Lung (tissue), 12 donors: ENCODE measurements around the gene APPL1. TPM values are rescaled to one million over a fixed set of nuclear protein-coding genes. Genes with fewer than 3 reads are reported as not detected.
"Not testable (repeated sequence)": the region's sequence is repeated elsewhere in the genome, so short reads cannot be mapped to it uniquely, and the experiment has no call there.

ENCODE experiments used
- ATAC-seq: fragments of 200-7000 bp; cut with Tn5 transposase; one replicate; pipeline ENCODE4 v1.9.1; 2020; ENCODE audit warnings: moderate number of reproducible peaks; ENCODE audit not compliant: insufficient read depth, low FRiP score
- DNase-seq, 3 donors: peaks; one replicate each; pipeline ENCODE4 v3.0.0-alpha.2; 2013 to 2017
- H3K27ac ChIP-seq, 2 donors: one replicate each; pipeline ENCODE4 v1.5.1; 2013; ENCODE audit warnings: mild to moderate bottlenecking in 2 of 2, moderate library complexity in 2 of 2, control low read depth in 1 of 2, inconsistent platforms in 1 of 2, low read depth in 1 of 2, low read length in 1 of 2
- H3K27me3 ChIP-seq, 3 donors: one replicate each; pipeline ENCODE4 v1.5.1; 2013; ENCODE audit warnings: low read length in 2 of 3; ENCODE audit not compliant: control insufficient read depth in 3 of 3, insufficient read depth in 3 of 3
- H3K36me3 ChIP-seq, 4 donors: one replicate each; pipeline ENCODE4 v1.5.1; 2013; ENCODE audit warnings: low read length in 4 of 4, mild to moderate bottlenecking in 1 of 4, moderate library complexity in 1 of 4; ENCODE audit not compliant: control insufficient read depth in 4 of 4, insufficient read depth in 4 of 4
- H3K4me1 ChIP-seq, 5 donors: one replicate each; pipeline ENCODE4 v1.5.1; 2013; ENCODE audit warnings: low read length in 5 of 5, mild to moderate bottlenecking in 2 of 5, moderate library complexity in 1 of 5; ENCODE audit not compliant: control insufficient read depth in 5 of 5, insufficient read depth in 5 of 5
- H3K4me3 ChIP-seq: one replicate; pipeline ENCODE4 v1.5.1; 2013; ENCODE audit warnings: mild to moderate bottlenecking, control low read depth, moderate library complexity
- H3K9ac ChIP-seq, 2 donors: one replicate each; pipeline ENCODE4 v1.5.1; 2013; ENCODE audit warnings: low read length in 2 of 2, control low read depth in 1 of 2; ENCODE audit not compliant: insufficient read depth in 1 of 2
- H3K9me3 ChIP-seq, 4 donors: one replicate each; pipeline ENCODE4 v1.5.1; 2013; ENCODE audit warnings: low read length in 3 of 4, mild to moderate bottlenecking in 1 of 4, moderate library complexity in 1 of 4; ENCODE audit not compliant: control insufficient read depth in 4 of 4, insufficient read depth in 3 of 4
- CTCF ChIP-seq: IDR thresholded peaks from 2 replicates; pipeline ENCODE4 v1.5.1; 2012; ENCODE audit warnings: mild to moderate bottlenecking; ENCODE audit errors: control extremely low read depth, extremely low read depth
- WGBS, 2 donors: extraction: QIAGEN DNeasy Blood & Tissue Kit; methylation state at CpG; one replicate each; pipeline ENCODE4 v1.1.7; 2013; 5-methylcytosine and 5-hydroxymethylcytosine counted together
- polyA plus RNA-seq, 2 donors: library from polyadenylated mRNA; stranded (reverse); fragments of 200-250 nt; gene quantifications; one replicate each; pipeline ENCODE4 v1.2.1, GENCODE V29; 2013
- total RNA-seq, 2 donors: library from RNA; depleted of rRNA in 1 of 2; stranded (reverse); fragments of >200 nt in 1 of 2; gene quantifications; one replicate each; pipeline ENCODE4 v1.2.1, GENCODE V29; 2014 to 2021
- donor health status: control.
- donor health status: control.
- donor health status: Bipolar disorder and iron deficiency.
- donor health status: healthy.
- donor health status: DM: yes; HTN: yes; CAD: no.

The APPL1 gene
- total and polyA plus RNA-seq, 4 donors = 10.6 to 55.2 (median 20.1) TPM

GRCh38 chr3:57298041-57298440, 70.5 kb downstream of the APPL1 start:
- DNase-seq (no peak), ATAC-seq (no peak)
- no peak overlapping the region for H3K9ac ChIP-seq
- no peak overlapping the region for H3K4me3 ChIP-seq
- H3K27ac ChIP-seq = no peak overlapping the region
- WGBS, 2 donors = 90 to 100% methylated on average over 1 of the region's 1 CpG
- no peaks in the 10 kb centered on the region for H3K4me1 ChIP-seq
- no peaks in the 10 kb centered on the region for H3K9me3 ChIP-seq
- no peaks in the 10 kb centered on the region for H3K27me3 ChIP-seq
- TF ChIP-seq CTCF = no peak
- H3K36me3 ChIP-seq = no peaks in the 10 kb centered on the region

GRCh38 chr3:57303520-57303919, 76.0 kb downstream of the APPL1 start:
- H3K9me3 ChIP-seq, H3K9ac ChIP-seq, ATAC-seq, DNase-seq, H3K27ac ChIP-seq, H3K4me1 ChIP-seq, H3K4me3 ChIP-seq, H3K27me3 ChIP-seq, H3K36me3 ChIP-seq: not testable (repeated sequence)
- WGBS, 2 donors = 96 to 97% methylated on average over 7 of the region's 7 CpGs

GRCh38 chr3:57309769-57310360, 82.3 kb downstream of the APPL1 start:
- WGBS, 2 donors = 36 to 49% methylated on average over 3 of the region's 3 CpGs
- H3K9me3 ChIP-seq = no peaks in the 10 kb centered on the region
- TF ChIP-seq CTCF = no peak
- H3K27me3 ChIP-seq = no peaks in the 10 kb centered on the region
- H3K4me1 ChIP-seq = no peaks in the 10 kb centered on the region
- no peaks in the 10 kb centered on the region for H3K36me3 ChIP-seq
- DNase-seq (no peak), ATAC-seq (no peak)
- H3K9ac ChIP-seq = no peak overlapping the region
- no peak overlapping the region for H3K27ac ChIP-seq
- H3K4me3 ChIP-seq = no peak overlapping the region

- Histone ChIP-seq H3K4me3 (no peak overlapping the region), H3K27me3 (no peaks in the 10 kb centered on the region), H3K36me3 (no peaks in the 10 kb centered on the region), H3K27ac (no peak overlapping the region), H3K4me1 (no peaks in the 10 kb centered on the region), H3K9me3 (peaks cover 0 to 2% (median 0%) of the 10 kb centered on the region in 4 donors), H3K9ac (no peak overlapping the region)
- WGBS, 2 donors = 81 to 95% methylated on average over 3 of the region's 3 CpGs
- TF ChIP-seq CTCF = no peak
- ATAC-seq (no peak), DNase-seq (no peak)
Observed at GRCh38 chr3:57314204-57314603, 86.7 kb downstream of the APPL1 start.

Other genes with a start within 250 kb of the APPL1 start
- gene SPATA12, start 167.1 kb upstream of the APPL1 start, total RNA-seq = under 1 TPM in 1 of 2 donors, not detected in 1; 0.15 TPM
- gene SPATA12, start 167.1 kb upstream of the APPL1 start, polyA plus RNA-seq = under 1 TPM; 0.08 TPM
- gene IL17RD, start 62.4 kb upstream of the APPL1 start, total RNA-seq = 1 to 10 TPM; 1.9 to 4.8 TPM
- gene IL17RD, start 62.4 kb upstream of the APPL1 start, polyA plus RNA-seq = under 1 TPM; 0.22 to 0.25 TPM
- gene HESX1, start 27.8 kb upstream of the APPL1 start, total RNA-seq = 1 to 10 TPM in 1 of 2 donors, under 1 TPM in 1; 0.89 to 1.9 TPM
- gene HESX1, start 27.8 kb upstream of the APPL1 start, polyA plus RNA-seq = 1 to 10 TPM in 1 of 2 donors, under 1 TPM in 1; 0.76 to 2.9 TPM
- gene ASB14, start 65.0 kb downstream of the APPL1 start, total RNA-seq = 1 to 10 TPM in 1 of 2 donors, under 1 TPM in 1; 0.74 to 1.4 TPM
- gene ASB14, start 65.0 kb downstream of the APPL1 start, polyA plus RNA-seq = under 1 TPM; 0.06 to 0.12 TPM